Measurements from ENCODE around the gene XIRP2.

XIRP2 gene

DNA sequence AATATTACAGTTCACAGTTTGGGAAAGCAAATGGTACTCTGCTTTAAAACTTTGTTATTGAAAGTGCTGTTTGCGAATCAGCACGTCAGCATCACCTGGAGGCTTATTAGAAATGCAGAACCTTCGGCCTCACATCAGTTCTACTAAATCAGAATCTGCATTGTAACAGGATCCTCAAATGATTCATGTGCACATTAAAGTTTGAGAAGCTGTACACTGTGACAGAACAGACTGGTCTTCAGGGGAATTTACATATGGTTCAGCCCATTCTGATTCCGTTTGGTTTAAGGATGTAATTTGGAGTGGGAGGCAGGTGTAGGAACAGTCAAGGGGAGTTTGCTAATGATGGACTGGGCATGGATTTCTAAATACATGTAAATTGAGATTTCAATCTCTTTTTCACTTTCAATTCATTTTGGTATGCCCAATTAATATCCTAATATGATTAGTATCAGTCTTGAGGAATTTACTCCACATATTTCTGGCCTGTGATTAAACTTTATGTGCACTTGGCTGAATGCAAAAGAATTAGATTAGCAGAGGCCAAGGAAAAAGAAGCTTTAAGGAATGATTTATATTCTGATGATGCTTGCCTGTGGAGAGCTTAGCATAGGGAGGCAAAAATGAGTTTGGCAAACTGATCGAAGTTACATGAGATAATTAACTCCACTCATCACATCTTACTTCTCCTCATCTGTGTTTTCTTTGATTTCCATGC is 248.8 kb downstream of the XIRP2 start:
- no peak for DNase-seq (ENCODE audit: low read depth)

DNA sequence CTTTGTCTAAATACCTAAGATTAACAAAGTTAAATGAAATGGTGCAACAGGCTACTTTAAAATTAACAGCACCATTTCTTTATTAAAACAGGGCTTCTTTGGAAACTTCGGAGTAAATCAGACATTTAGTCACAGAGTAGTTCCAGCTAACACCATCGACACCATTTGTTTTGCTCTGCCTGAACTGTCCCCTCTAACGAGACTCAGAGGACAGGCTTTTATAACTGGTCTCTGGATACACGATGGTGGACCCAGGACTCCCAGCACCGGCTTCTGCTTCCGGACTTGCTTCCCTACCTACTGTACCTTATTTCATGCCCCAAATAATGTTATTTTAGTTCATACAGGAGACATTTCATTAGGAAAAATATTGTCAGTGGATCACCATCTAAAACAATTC is 252.1 kb downstream of the XIRP2 start:
- DNase-seq (ENCODE audit: low read depth) = no peak

DNA sequence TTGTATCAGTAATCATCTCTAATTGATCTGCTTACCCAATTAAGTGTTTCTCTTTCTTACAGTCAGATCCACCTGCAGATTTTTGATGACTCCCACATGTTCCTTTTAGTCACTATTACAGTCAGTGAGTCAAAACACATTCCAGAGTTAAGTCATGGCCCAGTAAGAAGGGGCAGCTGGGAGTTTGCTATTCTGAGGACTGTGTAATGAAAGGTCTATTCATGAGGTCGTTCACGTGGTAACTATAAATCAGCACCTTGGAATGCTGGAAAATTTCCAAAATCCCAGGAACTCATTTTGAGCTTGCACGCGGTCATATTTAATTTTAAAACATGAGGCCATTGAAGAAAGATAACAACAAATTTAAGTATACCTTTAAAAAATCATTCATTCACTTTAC is 252.5 kb downstream of the XIRP2 start:
- no peak for DNase-seq (ENCODE audit: low read depth)

DNA sequence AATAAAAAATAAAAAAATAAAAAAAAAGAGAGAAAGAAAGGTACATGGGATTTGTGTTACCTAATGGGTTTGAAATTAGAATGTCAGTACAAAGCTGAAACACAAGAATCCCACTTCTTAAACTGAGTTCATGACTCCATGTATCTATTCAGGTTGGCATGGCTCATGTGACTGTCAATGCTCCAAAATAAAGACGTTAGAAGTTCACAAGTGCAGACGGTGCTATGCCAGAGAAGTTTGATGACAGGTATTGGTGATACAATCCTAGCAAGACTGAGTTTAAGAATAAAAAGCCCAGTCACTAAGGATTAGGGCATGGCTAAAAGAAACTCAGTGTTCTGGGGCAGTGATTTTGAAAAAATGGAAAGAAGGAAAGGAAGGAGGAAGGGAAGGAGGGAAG is 254.3 kb downstream of the XIRP2 start:
- no peak for DNase-seq (ENCODE audit: low read depth)

DNA sequence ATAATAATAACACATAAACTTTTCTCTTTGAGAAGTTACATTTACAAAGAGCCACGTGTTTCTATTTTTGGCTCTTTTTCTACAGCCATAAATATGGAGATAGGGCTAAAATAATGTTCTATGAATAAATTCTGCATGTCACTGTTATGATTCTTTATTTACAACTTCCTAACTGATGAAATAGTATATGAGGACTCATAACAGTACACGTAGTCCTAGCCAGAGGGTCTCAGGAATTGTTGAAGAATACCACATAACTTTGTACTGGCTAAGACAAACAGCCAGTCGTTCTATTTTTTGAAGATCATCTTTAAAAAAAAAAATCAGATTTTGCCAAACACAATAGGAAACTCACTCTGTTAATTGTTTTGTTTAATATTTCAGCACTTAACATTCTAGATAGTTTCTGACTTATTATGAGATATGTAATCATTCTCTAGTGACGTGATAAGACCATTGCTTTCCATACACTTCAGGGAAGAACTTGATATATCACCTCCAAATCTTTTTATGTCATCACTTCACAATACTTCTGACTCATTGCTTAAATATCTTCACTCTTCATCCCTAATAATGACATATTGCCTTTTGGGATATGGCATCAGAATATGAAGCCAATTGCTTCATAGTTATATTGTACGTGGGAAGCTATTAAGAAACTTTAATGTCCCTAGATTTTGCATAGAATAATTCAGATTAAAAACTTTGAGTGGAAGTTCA is 256.1 kb downstream of the XIRP2 start:
- DNase-seq (ENCODE audit: low read depth) = no peak

DNA sequence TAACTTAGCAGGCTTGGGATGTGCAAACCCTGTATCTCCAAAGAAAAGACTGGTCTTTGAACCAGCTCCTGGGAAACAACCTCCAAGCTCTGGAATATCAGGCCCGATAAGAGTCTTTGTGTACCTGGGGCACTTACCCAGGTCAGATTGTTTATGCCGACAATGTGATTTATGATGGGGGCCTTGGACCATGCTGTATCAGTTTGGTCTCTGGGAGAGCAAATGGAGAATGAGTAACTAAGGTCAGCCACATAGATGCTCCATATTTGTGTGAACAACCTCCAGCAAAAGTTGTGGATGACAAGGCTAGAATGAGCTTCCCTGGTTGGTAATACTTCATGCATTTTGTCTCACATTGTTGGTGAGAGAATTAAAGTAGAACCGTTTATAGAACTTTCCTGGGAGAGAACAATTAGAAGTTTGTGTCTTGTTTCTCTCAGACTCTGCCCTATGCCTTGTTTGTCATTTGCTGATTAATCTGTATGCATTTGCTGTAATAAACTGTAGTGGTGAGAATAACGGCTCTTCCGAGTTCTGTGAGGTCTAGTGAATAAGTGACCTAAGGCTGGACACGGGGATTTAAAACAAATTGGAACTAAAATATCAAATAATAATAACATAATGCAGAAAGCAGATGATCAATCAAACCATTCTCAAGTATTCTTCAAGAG is 259.1 kb downstream of the XIRP2 start:
- no peak for DNase-seq (ENCODE audit: low read depth)

DNA sequence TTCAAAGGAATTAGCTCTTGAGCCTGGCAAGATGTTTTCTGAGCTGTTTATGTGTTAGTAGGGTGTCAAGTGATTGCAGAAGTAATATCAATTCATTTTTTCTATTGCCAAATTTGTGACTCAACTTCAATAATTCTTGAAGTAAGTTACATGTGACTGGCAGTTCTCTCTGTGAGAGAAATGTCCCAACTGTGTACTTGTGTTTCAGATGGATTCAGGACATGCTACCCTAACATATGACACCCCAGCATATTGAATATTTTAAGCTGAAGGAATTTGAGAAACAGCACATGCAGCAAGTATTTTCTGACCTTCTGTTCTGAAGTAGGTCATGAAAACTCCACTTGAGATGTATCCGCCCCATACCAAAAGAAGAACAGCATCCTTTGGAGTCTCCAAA is 263.6 kb downstream of the XIRP2 start:
- no peak for DNase-seq (ENCODE audit: low read depth)

DNA sequence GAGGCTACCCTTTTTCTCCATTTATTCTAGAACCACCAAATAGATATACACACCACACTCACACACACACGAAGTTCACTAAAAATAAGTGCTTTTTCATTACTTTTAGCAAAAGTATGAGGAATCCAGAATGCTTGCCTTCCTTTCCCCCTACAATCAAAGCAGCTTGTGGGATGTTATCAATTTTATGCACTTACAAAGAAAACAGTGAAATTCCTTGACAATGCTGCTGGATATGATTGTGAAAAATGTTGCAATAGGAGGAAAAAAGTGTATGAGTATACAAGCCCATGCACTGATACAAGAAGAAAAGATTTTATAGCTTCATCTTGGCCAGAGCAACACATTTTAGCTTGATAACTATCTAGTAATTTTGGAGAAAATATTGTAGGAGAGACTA is 269.2 kb downstream of the XIRP2 start:
- DNase-seq (ENCODE audit: low read depth) = no peak

DNA sequence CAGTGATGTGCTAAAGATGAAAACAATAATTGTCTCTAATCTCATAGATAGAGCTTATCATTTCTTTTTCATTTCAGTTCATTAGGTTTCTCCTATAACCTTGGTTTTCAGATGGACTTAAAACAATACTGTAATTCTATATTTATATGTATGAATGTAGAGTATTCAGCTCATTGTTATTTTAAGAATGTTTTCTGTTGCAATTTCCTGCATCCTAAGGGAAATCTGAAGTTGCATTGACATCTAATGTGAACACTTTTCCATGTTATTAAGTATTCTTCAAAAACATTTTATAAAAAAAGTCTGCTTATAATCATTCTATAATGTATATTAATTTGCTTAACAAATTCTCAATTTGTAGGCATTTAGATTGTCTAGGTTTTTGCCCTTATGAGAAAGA is 288.9 kb downstream of the XIRP2 start:
- no peak for DNase-seq (ENCODE audit: low read depth)

DNA sequence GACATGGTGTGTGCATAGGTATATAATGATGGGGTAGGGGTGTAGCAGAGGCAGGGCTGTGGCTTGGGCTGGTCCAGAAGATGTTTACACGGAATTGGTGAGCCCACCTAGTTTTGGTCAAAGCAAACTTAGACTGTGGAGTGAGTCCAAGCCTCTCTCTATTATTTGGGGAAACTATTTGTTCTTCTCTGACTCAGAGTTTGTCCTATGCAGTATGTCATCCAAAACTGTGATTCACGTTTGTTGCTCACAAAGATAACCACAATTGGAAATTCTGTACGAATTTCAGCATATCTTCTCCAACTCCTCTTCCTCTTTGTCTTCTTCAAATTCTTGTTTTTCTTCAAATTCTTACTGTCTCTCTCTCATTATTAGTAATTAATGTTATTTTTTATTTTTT is 292.9 kb downstream of the XIRP2 start:
- no peak for DNase-seq (ENCODE audit: low read depth)

DNA sequence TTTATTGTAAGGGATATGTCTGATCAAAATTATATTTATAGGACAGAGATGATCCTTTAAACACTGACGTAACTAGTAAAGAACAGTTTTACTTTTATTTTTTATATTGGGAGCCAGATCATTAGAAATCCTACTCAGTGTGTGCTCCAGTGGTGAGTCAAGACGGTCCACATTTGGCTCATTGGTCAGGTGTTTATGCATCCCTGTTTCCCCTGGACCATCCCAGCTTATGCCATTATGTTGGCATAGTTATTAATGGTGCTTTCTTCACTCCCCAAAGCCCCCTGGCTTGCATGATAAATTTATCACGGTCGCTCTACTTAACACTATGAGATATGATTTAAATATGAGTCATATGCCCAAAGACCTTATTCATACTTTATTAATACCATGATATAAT is 293.4 kb downstream of the XIRP2 start:
- no peak for DNase-seq (ENCODE audit: low read depth)

DNA sequence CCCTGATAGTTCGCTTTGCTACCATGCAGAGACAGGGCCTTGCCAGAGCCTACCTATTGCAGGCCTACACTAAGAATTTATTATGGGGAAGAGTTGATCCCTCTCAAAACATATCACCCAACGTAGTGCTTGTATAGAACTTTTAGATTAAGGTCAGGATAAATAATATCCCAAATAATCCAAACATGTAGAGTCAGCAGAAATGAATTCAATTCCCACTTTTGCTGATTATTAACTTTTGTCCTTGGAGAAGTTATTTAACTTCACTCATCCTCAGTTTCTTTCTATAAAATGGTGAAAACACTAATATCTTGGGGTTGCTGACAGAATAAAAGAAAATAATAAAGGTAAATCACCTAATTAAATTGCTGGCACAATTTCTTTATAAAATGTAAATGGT is 294.1 kb downstream of the XIRP2 start:
- DNase-seq (ENCODE audit: low read depth) = no peak

DNA sequence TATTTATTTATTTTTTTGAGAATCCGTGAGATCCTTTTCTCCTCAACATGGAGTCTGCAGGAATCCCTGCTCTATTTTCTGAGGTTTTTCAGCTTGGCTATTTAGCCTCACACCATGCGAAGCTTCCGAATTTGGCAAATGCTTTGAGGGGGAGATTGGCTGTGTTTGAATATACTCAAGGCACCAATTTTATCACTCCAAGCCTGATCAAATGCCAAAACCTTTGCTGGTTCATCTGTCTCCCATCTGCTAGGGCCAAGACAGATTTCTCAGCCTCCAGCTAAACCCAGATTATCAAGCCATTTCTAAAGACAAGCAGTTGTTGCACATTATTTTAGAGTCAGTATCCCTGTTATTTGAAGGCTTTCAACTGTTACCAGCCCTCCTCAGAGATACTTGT is 295.7 kb downstream of the XIRP2 start:
- no peak for DNase-seq (ENCODE audit: low read depth)

DNA sequence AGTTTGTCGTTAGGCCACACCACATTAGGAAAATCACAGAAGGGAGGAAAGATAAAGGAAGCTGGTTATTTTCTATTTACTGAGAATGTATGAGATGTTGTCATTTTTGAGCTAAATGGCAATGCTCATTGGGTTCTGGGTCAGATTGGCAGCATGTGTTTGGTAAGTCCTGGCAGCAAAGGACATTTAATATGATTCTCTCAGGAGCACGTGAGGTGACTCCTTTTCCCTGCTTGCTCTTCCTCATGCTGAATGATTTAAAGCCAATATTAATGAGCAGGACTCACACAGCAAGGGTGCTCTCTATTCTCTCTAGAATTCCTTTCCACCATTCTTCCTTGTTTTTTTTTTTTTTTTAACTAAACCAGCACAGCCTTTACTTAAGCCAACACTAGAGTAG is 298.2 kb downstream of the XIRP2 start:
- no peak for DNase-seq (ENCODE audit: low read depth)

DNA sequence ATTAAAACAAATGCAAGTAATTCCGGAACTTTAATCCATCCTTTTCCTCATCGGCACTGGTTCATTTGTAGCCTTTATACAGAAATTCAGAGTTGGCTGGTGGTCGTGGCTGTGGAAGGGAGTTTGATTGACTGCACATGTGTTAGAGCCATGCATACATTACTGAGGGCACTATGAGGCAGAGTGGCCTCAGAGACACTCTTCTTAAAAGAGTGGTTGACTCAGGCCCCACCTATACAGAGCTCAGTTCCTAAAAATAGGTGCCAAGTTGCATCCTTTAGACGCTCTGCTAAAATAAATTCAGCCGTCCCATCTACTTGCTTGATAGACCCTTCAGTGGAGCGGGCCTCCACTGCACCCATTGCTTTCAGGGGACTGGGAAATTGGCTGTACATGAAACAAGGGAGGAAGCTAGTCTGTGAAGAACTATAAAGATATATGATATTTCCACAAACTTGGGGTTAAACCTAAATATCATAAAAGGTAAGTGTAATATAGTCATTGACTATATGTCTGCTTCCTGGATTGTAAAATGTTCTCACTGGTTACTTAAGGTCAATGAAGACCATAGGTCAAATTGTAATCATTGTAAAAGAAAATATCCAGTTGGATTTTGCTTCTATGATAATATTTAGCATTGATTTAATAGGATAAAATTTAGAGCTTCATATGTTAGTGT is 298.9 kb downstream of the XIRP2 start:
- DNase-seq (ENCODE audit: low read depth) = no peak

DNA sequence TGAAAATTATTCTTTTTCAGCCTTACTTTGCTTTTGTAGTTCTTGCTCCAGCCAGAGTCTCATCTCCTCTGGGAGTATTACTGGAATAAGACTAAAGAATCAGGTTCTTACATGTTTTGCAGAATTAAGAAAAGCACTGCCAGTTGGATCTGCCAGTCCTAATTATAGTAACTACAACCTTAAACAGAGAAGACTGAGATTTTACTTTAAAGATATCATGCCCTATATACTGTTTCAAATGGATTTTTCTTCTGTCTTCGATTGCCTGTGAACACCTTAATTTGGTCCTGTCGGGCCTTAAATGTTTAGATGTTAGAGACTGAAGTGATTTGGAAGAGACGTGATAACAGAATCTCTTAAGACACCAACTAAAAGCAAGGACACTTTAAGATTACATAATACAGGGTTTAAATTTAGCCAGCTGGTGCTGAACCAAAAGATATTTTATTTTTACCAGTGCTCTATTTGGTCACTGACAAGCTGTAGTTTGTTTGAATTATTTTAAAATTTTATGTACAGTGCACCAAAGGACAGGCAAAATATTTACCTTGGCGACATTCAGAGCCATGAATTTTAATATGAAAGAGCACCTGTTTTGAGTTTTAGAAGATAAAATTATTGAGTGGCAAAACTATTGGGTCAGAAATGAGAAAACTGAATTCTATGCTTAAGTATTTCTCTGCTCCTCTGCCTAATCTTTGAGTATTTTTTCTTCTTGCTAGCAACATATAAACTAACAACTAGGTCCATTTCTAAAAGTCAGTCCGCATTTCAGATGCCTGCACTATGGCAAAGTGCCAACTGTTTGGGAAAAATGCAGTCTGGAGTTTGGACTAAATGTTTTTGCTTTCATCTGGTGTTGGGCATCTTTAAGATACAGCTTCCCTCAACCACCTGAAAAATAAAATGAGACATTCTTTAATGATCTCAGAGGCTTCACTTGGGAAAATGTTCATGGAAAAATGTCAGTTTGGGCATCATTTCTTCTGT is 300.0 kb downstream of the XIRP2 start:
- DNase-seq (ENCODE audit: low read depth) = no peak

DNA sequence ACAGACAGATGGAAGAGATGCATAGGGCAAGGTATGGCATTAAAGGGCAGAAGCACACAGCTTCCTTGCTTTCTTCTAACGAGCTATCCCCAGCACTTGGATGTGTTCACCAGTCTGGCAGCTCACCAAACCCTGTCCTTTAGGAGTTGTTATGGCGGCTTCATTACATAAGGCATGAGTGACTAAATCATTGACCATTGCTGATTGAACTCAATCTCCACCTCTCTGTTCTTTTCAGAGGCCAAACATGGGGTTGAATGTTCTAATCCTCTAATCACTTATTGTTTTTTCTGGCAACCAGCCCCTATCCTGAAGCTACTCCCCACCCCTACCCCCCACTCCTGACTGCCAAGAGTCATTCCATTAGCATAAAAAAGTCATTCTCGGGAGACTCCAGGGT is 301.8 kb downstream of the XIRP2 start:
- no peak for DNase-seq (ENCODE audit: low read depth)

DNA sequence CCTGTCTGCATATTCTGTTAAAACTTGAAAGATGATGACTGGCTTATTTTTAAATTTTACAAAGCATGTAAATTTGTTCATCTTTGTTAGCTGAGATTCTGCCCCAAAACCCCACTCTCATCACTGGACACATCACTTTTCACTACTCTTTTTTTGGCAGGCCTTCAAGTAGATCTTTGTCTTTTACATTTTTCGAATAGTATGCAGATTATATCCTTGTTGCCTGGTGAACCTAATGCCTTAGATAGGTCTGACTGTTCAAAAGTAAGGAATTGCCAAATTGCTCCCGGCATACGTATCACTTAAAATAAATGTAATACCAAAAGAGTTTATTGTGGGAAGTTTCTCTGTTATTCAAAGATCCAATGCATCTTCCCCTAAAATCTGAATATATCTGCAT is 303.3 kb downstream of the XIRP2 start:
- DNase-seq (ENCODE audit: low read depth) = no peak

DNA sequence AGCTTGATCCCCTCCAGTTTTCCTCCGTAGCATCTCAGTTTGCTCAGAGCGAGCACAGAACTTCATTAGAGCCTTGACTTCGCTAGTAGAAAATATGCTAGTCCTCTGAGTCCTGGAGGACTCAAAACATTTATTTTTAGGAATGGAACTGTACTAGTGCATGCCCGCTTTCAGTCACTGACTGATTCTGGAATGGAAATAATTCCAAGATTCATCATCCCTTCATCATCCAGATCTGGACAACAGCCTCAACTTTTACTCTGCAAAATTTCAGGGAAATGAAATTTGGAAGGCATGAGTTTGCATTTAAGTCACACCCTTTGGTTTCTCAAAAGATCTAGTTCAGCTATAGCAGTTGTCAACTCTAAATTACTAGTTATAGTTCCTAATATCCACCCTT is 304.6 kb downstream of the XIRP2 start:
- DNase-seq (ENCODE audit: low read depth) = no peak

DNA sequence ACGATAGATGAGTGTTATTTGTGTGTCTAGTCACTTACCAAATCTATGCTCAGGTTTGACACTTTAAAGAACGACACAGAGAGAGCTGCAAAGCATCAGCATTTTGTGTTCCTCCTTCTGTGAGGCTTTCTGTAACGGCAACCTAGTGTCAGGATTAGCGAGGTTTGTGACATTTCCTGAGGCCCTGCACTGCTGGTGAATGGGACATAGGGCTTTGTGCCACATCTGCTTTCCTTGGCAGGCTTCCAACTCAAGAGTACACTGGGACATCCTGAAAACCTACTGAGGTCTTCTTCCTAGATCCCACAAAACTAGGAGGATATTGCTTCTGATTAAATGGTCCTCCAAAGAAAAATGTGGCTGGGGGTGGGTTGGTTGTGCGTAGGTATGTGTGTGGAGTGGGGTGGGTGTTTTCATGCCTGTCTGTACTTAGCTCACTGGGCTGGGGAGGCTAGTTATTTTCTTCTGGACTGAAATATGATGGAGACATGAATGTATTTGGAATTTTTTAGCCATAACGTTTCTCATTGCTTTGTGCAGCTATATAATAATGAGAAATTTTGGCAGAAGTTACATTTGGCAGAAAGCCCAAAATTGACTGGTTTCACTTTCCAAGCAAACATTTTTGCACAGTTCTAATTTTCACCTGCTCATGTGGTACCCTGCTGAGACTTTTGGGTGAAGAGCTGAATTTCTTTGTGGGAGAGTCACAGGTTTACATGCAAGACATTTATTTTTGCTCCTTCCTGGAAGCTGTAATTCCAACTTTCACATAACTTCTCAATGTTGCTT is 308.4 kb downstream of the XIRP2 start:
- DNase-seq (ENCODE audit: low read depth) = no peak

DNA sequence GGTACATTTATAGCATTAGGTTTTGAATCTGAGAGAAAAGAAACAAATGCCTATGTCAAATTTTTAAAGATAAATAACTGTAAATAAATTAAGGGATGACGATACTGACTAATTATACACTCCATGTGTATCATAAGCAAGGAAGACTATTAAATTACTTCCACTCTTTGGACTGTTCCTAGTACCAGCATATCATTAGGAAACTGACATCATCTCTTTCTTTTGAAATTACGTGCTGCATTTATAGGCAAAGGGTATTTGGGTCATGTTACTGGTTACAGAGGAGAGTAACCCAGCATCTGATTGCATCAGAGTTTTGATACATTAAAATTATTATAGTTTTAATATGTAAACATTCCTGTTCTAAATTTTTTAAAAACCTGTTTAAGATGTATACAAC is 309.7 kb downstream of the XIRP2 start:
- no peak for DNase-seq (ENCODE audit: low read depth)

All from activated T-cell treated with anti-CD3 and anti-CD28 coated beads for 24 hours (primary cell).